GM12864 (cell line): ENCODE data around the gene TMEM151B.
"Not testable (repeated sequence)": the region's sequence is repeated elsewhere in the genome, so short reads cannot be mapped to it uniquely, and the experiment has no call there.

Experiments
- DNase-seq: peaks from one replicate; pipeline ENCODE4 v3.0.0-alpha.2; 2011; ENCODE audit warnings: low read depth
- H3K4me3 ChIP-seq: 2 replicates; pipeline ENCODE4 v1.5.1; 2011; ENCODE audit warnings: mild to moderate bottlenecking, low read depth, low read length, control low read depth
- CTCF ChIP-seq: IDR thresholded peaks from 2 replicates; pipeline ENCODE4 v1.5.1; 2011; ENCODE audit warnings: low read depth, mild to moderate bottlenecking, moderate library complexity, low read length, control low read depth, inconsistent platforms; ENCODE audit errors: missing control alignments

The TMEM151B gene

GRCh38 chr6:44228433-44228832 lies 41.8 kb upstream of the TMEM151B start:
- DNase-seq: no peak
- no peak for TF ChIP-seq CTCF
- H3K4me3 ChIP-seq: no peak overlapping the region

- no peak overlapping the region for H3K4me3 ChIP-seq
- no peak for TF ChIP-seq CTCF
- no peak for DNase-seq
These were observed 41.4 kb upstream of the TMEM151B start for GRCh38 chr6:44228836-44229235.

GRCh38 chr6:44229376-44230033 lies 40.7 kb upstream of the TMEM151B start:
- TF ChIP-seq CTCF: no peak
- no peak overlapping the region for H3K4me3 ChIP-seq
- DNase-seq: no peak

GRCh38 chr6:44230034-44230675 lies 40.1 kb upstream of the TMEM151B start:
- no peak for DNase-seq
- TF ChIP-seq CTCF: no peak
- H3K4me3 ChIP-seq: no peak overlapping the region

GRCh38 chr6:44231426-44231825 lies 38.8 kb upstream of the TMEM151B start:
- not testable (repeated sequence) for DNase-seq, H3K4me3 ChIP-seq

- TF ChIP-seq CTCF: no peak
- H3K4me3 ChIP-seq: no peak overlapping the region
- no peak for DNase-seq
These were observed 37.3 kb upstream of the TMEM151B start for GRCh38 chr6:44232676-44233566.

GRCh38 chr6:44233567-44234100 lies 36.6 kb upstream of the TMEM151B start:
- TF ChIP-seq CTCF: no peak
- H3K4me3 ChIP-seq: no peak overlapping the region
- DNase-seq: no peak
